ENCODE measurements around the gene AR. TPM values are rescaled to one million over a fixed set of nuclear protein-coding genes. Genes with fewer than 3 reads are reported as not detected.
A peak's percentile ranks its signal among the peaks of the same experiment; 100 is the strongest.

Gene AR
- total and polyA plus RNA-seq, 2 of the 4 experiments (the other 2 are of a cell fraction): 1.5 to 4.7 TPM

- no peak overlapping the region for H4K91ac ChIP-seq (ENCODE audit: insufficient read depth, low read depth, low read length)
- ChIA-PET POLR2A (ENCODE audit: unreplicated experiment) (no interaction called here), CTCF (no interaction called here)
- H3K4ac ChIP-seq (ENCODE audit: low read depth, low read length): no peak overlapping the region
- H2BK120ac ChIP-seq (ENCODE audit: low read depth, low read length): no peak overlapping the region
- in situ Hi-C loops (cut with MboI; ENCODE audit: low sequenced_read_pairs): no loop called here
- H3K9me1 ChIP-seq (ENCODE audit: insufficient read depth, low read length): no peaks in the 10 kb centered on the region
- H2BK5ac ChIP-seq (ENCODE audit: low read depth, low read length, poor library complexity, severe bottlenecking): no peak overlapping the region
- H3K27ac ChIP-seq (ENCODE audit: insufficient read depth, low read length): no peak overlapping the region
- H3K4me1 ChIP-seq (ENCODE audit: control insufficient read depth, insufficient read depth, low read length): no peaks in the 10 kb centered on the region
- no peaks in the 10 kb centered on the region for H3K79me1 ChIP-seq (ENCODE audit: low read depth in 1 of 2, low read length in 2 of 2)
- dilution Hi-C loops (cut with HindIII; ENCODE audit: low sequenced_read_pairs, unreplicated experiment): no loop called here
- no peak overlapping the region for H2BK20ac ChIP-seq (ENCODE audit: low read depth, low read length)
- no peaks in the 10 kb centered on the region for H3K27me3 ChIP-seq (ENCODE audit: control insufficient read depth, insufficient read depth, low read length)
- peaks cover 3% of the 10 kb centered on the region; the same call in 1 of the 2 replicates for H3K9me3 ChIP-seq (ENCODE audit: control insufficient read depth, insufficient read depth, low read length)
- H3K18ac ChIP-seq (ENCODE audit: low read depth, low read length): no peak overlapping the region
- no peak overlapping the region for H3K4me2 ChIP-seq (ENCODE audit: low read depth, low read length)
- no peak overlapping the region for H4K5ac ChIP-seq (ENCODE audit: low read depth, low read length)
- no peak overlapping the region for H2AFZ ChIP-seq (replicated peaks; ENCODE audit: low read length, poor library complexity)
- no peak overlapping the region for H3K14ac ChIP-seq (replicated peaks; ENCODE audit: low read depth, low read length)
- no peak overlapping the region for H2AK9ac ChIP-seq (replicated peaks; ENCODE audit: low read depth, low read length, poor library complexity)
- H2BK15ac ChIP-seq (ENCODE audit: low read depth, low read length): no peak overlapping the region
- intact Hi-C loops (cut with micrococcal nuclease): no loop called here
- H3K23ac ChIP-seq (ENCODE audit: low read depth, low read length): no peak overlapping the region
- H3K56ac ChIP-seq (ENCODE audit: extremely low read depth, insufficient read depth, low read length): no peak overlapping the region
- H2AK5ac ChIP-seq (ENCODE audit: low read depth, low read length): no peak overlapping the region
- DNase-seq (peak; percentile 25), ATAC-seq (ENCODE audit: low read depth) (no peak)
- H4K8ac ChIP-seq (ENCODE audit: low read depth in 2 of 2, low read length in 2 of 2): no peak overlapping the region
- no peaks in the 10 kb centered on the region for H3K36me3 ChIP-seq (ENCODE audit: control insufficient read depth, insufficient read depth, low read length)
- H4K20me1 ChIP-seq (ENCODE audit: insufficient read depth, low read length): no peaks in the 10 kb centered on the region
- no peak overlapping the region for H3K4me3 ChIP-seq (ENCODE audit: insufficient read depth, low read depth, low read length)
- no CpG with 5 or more reads among the region's 1 CpG for WGBS, 2 experiments (ENCODE audit: extremely low coverage in 2 of 2, insufficient read length in 1 of 2)
- TF ChIP-seq SMC3 (IDR thresholded peaks at IDR 0.05; ENCODE audit: low read depth, low read length): no peak
- 0 out of 2 replicates have a peak, but pooled peaks have one; percentile 9 for TF ChIP-seq NFE2L2 (IDR thresholded peaks at IDR 0.05; ENCODE audit: low read depth, low read length)
- no TSS peak for BruUV-seq (replicated peaks)
- H3K9ac ChIP-seq (ENCODE audit: low read depth, low read length): no peak overlapping the region
Observed at GRCh38 chrX:67614423-67614822, 70.6 kb downstream of the AR start.

Measured in IMR-90 (cell line).